H1 (cell line): Measurements from ENCODE around the gene KAT2A.

ENCODE experiments used
- CTCF ChIP-seq, 3 experiments: IDR thresholded peaks; 1 replicate in 2 of 3; 2 replicates in 1 of 3; pipeline versions ENCODE4 v1.5.1 to v1.6.1; 2011; ENCODE audit warnings: low read length in 3 of 3, mild to moderate bottlenecking in 3 of 3, inconsistent platforms in 2 of 3, low read depth in 1 of 3, moderate library complexity in 1 of 3; ENCODE audit not compliant: insufficient read depth in 1 of 3; ENCODE audit errors: control extremely low read depth in 1 of 3
- POLR2A ChIP-seq, 2 experiments: IDR thresholded peaks; 1 replicate in 1 of 2; 2 replicates in 1 of 2; pipeline ENCODE4 v1.6.1; 2011; ENCODE audit warnings: low read depth in 2 of 2, low read length in 2 of 2, mild to moderate bottlenecking in 2 of 2; ENCODE audit errors: control extremely low read depth in 1 of 2

GRCh38 chr17:42088736-42089135, 32.4 kb downstream of the KAT2A start:
- TF ChIP-seq CTCF (IDR thresholded peaks at IDR 0.05; ENCODE audit: control extremely low read depth in 1 of 3, insufficient read depth in 1 of 3, low read depth in 1 of 3, low read length in 3 of 3), result no peak
- TF ChIP-seq POLR2A (IDR thresholded peaks at IDR 0.05; ENCODE audit: control extremely low read depth in 1 of 2, low read depth in 2 of 2, low read length in 2 of 2), result no peak
